Inflammatory macrophage (primary cell): ENCODE results near the gene LDHAL6B.
A peak's percentile ranks its signal among the peaks of the same experiment; 100 is the strongest.
"Not testable (repeated sequence)": the region's sequence is repeated elsewhere in the genome, so short reads cannot be mapped to it uniquely, and the experiment has no call there.

Experiments
- DNase-seq, 2 donors: peaks; one replicate each; pipeline ENCODE4 v3.0.0-alpha.2; 2020 to 2022
- total RNA-seq, 18 experiments: gene quantifications; one replicate each; lab custom pipeline; 2026; ENCODE audit warnings: mixed read lengths in 6 of 18, inconsistent platforms in 2 of 18; lab: John Stamatoyannopoulos, UW

The LDHAL6B gene
- total RNA-seq: 0.12 to 1.3 (median 0.53) reads per million in 18 experiments

DNA sequence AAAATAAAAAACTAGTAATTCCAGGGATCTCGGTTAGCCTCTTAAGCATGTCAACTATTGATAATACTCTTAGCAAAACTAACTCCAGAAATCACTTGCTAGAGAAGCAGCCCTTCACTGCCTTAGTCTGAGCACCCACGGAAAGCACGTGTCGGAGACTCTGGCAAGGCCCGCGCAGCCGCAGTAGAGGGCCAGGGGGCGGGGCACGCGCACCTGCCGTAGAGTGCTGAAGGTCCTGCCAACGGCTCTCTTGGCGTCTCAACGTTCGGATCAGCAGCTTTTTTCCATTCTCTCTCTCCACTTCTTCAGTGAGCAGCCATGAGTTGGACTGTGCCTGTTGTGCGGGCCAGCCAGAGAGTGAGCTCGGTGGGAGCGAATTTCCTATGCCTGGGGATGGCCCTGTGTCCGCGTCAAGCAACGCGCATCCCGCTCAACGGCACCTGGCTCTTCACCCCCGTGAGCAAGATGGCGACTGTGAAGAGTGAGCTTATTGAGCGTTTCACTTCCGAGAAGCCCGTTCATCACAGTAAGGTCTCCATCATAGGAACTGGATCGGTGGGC, at the start of gene LDHAL6B:
Gene LDHAL6B, plus strand, starts transcription at position 221 of the 561 bp plus-strand sequence. Its CDS starts 98 bp downstream, at position 319.
- no peak for DNase-seq

- no peak for DNase-seq
Observed at GRCh38 chr15:59157396-59157795, 49.2 kb upstream of the LDHAL6B start.

DNA sequence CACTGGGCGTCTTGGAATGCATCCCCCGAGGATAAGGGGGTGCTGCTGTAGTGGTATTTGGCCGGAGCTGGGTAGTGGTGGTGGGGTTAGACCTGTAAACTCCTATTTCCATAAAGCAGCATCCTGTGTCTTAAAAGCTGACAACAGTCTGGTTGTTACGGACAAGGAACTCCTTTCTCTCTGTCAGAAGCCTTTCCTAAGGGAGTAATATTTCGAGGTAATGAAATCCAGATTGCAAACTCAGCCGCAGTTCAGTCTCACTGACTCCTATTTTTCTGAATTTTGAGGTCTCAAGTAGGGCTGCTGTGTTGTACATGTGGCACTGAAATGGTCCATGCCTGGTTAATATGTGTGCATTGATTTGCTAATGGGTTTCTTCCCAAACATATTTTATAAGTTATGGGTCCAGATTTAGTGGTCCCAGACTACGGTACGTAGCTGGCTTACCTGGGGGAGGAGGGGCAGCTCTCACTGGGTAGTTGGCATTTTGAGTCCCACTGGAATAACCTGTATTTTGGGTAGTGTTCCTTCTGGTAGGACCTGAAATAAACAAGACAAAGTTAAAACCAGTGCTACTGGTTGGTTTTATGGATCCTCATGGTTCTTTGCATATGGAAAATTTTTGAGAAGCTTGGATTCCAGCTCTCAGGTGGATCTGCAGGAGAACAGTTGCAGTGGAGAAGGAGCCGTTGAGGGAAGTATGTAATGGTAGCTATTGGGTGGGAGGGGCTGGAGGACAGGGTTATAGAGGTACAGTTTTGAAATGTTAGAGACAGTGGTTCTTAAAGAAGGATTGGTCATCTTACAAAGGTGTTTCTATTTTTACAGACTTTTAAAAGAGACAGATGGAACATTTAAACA, 48.6 kb upstream of the LDHAL6B start:
- no peak for DNase-seq

DNA sequence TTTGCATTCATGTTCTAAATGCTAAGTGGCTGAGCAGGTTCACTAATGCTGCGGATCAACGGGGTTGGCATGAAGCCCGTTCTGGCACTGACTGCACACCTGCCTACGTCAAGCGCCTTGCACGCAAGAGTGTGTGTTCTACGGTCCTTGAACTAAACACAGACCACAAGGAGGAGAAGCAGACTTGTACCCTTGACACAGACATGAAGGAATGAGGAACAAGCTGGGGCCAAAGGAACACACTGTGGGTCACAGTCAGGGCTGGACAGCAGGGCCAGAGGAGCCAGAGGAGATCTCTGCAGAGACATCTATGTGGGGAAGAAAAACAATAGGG, 48.0 kb upstream of the LDHAL6B start:
- peak in 1 of 2 donors; percentile 30 for DNase-seq

DNA sequence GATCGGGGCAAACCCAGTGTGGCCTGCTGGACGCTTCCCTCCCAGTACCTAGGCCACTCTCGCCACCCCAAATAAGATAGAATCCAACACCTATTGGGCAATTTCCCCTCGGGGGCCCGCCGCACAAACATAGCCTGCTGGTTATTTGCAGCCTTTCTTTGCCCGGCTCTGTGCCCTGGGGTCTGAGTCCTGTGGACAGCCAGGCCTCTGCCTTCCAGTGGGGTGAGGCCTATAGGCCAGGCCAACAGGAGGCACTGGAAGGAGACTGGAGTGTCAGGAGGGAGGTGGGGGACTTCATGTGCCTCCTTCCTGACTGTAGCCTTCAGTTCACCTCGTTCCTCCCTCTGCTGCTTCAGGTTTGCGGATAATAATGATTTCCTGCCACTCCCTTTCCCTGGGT, 47.4 kb upstream of the LDHAL6B start:
- DNase-seq: no peak

GRCh38 chr15:59160880-59161593, 45.6 kb upstream of the LDHAL6B start:
- DNase-seq: peak in 1 of 2 donors; percentile 40

GRCh38 chr15:59162080-59162479, 44.6 kb upstream of the LDHAL6B start:
- DNase-seq: not testable (repeated sequence)

GRCh38 chr15:59165726-59166125, 40.9 kb upstream of the LDHAL6B start:
- peak; percentile 55 to 59 for DNase-seq

DNA sequence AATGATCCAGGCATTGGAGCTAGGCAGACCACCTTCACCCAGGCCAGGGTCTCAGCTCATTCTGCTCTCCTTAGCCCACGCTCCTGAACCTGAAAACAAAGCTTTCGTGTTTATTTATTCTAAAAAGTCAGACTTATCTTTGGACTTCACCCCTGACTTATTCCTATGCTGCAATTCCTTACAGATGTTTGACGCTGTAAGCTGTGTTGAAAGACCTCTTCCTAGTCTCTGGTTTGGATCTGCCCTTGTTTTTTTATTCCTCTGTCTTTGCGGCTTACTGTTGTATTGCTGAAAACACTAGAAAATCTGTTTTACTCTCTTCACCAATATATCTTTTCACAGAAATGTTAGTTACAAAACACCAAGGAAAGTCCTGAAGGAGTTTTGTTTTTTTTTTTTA, 40.5 kb upstream of the LDHAL6B start:
- peak; percentile 33 to 34 for DNase-seq

- no peak for DNase-seq
Observed at GRCh38 chr15:59166601-59167265, 39.9 kb upstream of the LDHAL6B start.

- DNase-seq: peak; percentile 65 to 87
Observed at GRCh38 chr15:59168536-59168935, 38.1 kb upstream of the LDHAL6B start.

GRCh38 chr15:59169251-59169708, 37.4 kb upstream of the LDHAL6B start:
- DNase-seq: peak; percentile 83 to 95

DNA sequence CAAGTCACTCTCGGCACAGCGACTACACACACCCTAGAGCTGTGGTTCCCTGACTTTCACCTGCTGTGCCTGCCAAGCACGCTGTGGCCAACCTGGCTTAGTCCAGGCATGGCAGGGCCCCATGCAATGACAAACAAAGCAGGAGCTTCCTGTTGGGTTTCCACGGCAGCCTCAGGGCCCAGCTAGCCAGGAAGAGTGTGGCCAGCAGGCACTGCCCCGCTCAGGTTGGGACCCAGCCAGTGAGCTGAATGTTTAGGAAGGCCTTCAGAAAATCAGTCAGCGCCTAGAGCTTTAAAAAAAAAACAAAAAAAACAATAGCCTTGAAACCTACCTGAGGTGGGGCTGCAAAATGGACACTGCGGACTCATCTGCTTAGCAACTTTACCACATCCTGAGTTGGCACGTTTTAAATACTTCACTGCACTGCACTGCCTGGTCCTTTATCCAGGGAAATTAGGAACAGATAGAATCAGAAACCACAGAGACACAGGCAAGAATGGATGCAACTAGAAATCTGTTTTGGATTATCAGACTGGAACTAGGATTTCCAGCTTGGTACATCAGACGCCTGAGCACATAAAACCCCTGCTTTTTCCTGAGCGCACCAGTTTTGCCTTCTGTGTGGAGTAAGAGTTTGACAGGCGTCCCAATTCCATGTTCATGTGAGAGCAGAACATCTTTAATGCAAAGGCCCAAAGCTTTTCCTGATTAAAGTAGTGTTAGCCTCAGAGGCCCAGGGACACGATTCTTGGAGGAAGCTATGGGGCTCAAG, 36.2 kb upstream of the LDHAL6B start:
- no peak for DNase-seq

DNA sequence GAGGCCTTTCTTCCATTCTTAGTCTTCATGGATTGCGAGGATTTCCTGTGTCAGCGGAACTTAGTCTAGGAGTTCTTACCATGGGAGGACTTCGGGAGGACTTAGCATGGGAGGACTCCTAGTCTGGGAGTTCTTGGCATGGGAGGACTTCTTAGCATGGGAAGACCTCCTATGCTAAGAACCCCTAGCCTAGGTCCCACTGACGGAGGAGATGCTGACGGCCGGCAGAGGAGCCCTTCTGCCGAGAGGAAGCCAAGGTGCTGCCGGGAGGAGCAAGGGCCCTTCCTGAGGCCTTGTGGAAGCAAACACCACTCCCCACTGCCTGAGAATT, 35.6 kb upstream of the LDHAL6B start:
- no peak for DNase-seq

GRCh38 chr15:59172289-59172901, 34.2 kb upstream of the LDHAL6B start:
- no peak for DNase-seq

- DNase-seq: no peak
Observed at GRCh38 chr15:59173194-59173593, 33.4 kb upstream of the LDHAL6B start.

DNA sequence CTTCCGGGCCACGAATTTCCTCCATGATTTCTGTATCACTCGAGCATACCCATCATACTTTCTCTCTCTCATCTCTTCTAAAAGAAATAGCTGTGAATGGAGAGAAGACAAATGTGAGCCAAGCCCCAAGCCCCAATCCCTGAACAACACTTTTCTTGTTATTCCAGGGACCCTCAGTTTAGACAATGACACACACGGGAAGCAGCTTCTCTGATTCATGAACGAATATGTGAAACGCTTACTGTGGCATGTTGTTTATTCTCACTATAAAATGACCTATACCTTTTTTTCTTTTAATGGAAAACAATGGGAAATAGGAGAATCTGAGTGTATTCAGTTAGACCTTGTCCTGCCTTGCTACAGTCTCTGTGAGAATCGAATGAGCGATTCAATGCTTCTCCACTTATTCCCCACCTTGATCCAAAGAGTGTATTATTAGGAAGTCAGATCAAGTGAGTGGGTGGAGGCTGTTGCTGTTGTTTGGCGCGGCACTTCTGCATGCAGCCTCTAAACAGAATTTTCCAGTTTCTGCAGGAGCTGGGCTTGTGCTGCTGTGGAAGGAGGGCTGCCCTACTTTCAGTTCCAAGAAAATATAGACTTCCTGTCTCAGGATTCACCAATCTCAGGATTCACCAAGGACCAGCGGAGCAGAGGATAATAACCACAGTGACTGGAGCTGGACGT, 32.4 kb upstream of the LDHAL6B start:
- peak; percentile 67 to 81 for DNase-seq

- DNase-seq: peak; percentile 95 to 96
Observed at GRCh38 chr15:59174835-59175831, 31.5 kb upstream of the LDHAL6B start.

GRCh38 chr15:59176653-59177316, 29.9 kb upstream of the LDHAL6B start:
- DNase-seq: peak; percentile 76 to 93
